GM23248 (cell line): Measurements from ENCODE around the gene ARHGAP24.

ENCODE experiments used
- EZH2 ChIP-seq: fragments of 200-600 bp; sonication (generic); IDR thresholded peaks from 2 replicates; pipeline ENCODE4 v1.6.1; 2018; ENCODE audit warnings: antibody characterized with exemption, mild to moderate bottlenecking; ENCODE audit not compliant: insufficient read depth, poor library complexity, severe bottlenecking
- EZH2phosphoT487 ChIP-seq: fragments of 200-600 bp; sonication (generic); IDR thresholded peaks from 2 replicates; pipeline ENCODE4 v1.6.1; 2018; ENCODE audit warnings: antibody characterized with exemption, moderate library complexity, mild to moderate bottlenecking, low read depth; ENCODE audit not compliant: insufficient read depth

DNA sequence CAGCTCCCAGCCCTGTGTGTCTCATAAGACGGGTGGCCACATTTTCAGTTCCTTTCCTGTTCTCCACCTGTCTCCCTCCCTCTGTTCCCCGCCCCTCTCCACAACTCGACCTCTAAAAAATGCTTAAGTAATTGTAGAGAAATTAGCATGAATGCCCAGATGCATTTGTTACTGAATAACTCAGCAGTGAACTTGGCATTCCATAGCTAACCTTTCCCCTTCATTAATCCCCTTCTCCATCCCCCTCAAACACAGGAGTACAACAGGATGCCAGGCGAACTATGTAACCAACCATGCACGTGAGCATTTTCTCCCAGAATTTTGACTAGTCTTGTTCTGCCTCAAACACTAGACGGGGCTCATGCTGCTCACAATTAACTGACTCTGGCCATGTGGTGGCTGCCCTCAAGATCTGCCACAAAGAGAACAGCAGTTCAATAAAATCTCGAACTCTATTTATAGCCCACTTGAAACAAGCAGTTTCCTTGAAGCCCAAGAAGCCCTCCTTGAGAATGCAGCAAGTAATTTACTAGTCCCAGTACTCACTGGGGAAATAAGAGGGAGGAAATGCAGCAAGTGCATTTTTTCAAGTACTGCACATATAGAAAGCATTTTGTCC is 351.2 kb downstream of the ARHGAP24 start:
- TF ChIP-seq EZH2 (no peak), EZH2phosphoT487 (no peak)
